Loucy (cell line): ENCODE measurements around the gene RBM10.

Experiments used
- H2AFZ ChIP-seq: fragments of 200-600 bp; sonication (generic); 2 replicates; pipeline ENCODE4 v1.6.0; 2016; ENCODE audit warnings: antibody characterized with exemption, mild to moderate bottlenecking, low read length, moderate library complexity
- H3F3A ChIP-seq: fragments of 200-600 bp; 2 replicates; pipeline ENCODE4 v1.6.0; 2016; ENCODE audit warnings: antibody characterized with exemption, low read depth, mild to moderate bottlenecking
- H3K27me3 ChIP-seq: fragments of 200-600 bp; sonication (generic); 2 replicates; pipeline ENCODE4 v1.6.1; 2014; ENCODE audit warnings: low read length, mild to moderate bottlenecking; ENCODE audit not compliant: insufficient read depth, poor library complexity, severe bottlenecking
- H3K36me3 ChIP-seq: fragments of 200-600 bp; sonication (generic); 2 replicates; pipeline ENCODE4 v1.6.1; 2016; ENCODE audit warnings: low read length; ENCODE audit not compliant: insufficient read depth
- H3K4me1 ChIP-seq: fragments of 200-600 bp; sonication (generic); 2 replicates; pipeline ENCODE4 v1.5.1; 2014; ENCODE audit warnings: low read length, mild to moderate bottlenecking; ENCODE audit not compliant: insufficient read depth, poor library complexity, severe bottlenecking
- H3K4me2 ChIP-seq: fragments of 200-600 bp; sonication (generic); 2 replicates; pipeline ENCODE4 v1.6.0; 2014; ENCODE audit warnings: antibody characterized with exemption, low read length, low read depth, mild to moderate bottlenecking; ENCODE audit not compliant: poor library complexity, severe bottlenecking
- H3K4me3 ChIP-seq: fragments of 200-600 bp; sonication (generic); 2 replicates; pipeline ENCODE4 v1.5.1; 2014; ENCODE audit warnings: low read length, mild to moderate bottlenecking, mixed read lengths; ENCODE audit not compliant: poor library complexity, severe bottlenecking
- H3K79me2 ChIP-seq: fragments of 200-600 bp; sonication (generic); 2 replicates; pipeline ENCODE4 v1.6.1; 2014; ENCODE audit warnings: low read length; ENCODE audit not compliant: insufficient read depth
- H3K9ac ChIP-seq: fragments of 200-600 bp; sonication (generic); 2 replicates; pipeline ENCODE4 v1.6.0; 2014; ENCODE audit warnings: mild to moderate bottlenecking, low read depth, low read length, moderate library complexity; ENCODE audit not compliant: poor library complexity, severe bottlenecking
- H3K9me2 ChIP-seq: fragments of 200-600 bp; sonication (generic); replicated peaks from 2 replicates; pipeline ENCODE4 v1.6.1; 2016; ENCODE audit warnings: low read depth, low read length, mixed read lengths
- H3K9me3 ChIP-seq: fragments of 200-600 bp; sonication (generic); 2 replicates; pipeline ENCODE4 v1.6.1; 2014; ENCODE audit warnings: mild to moderate bottlenecking, antibody characterized with exemption, low read length, low read depth; ENCODE audit not compliant: insufficient read depth
- H4K20me1 ChIP-seq: fragments of 200-600 bp; sonication (generic); 2 replicates; pipeline ENCODE4 v1.6.0; 2014; ENCODE audit warnings: antibody characterized with exemption, low read length, mild to moderate bottlenecking; ENCODE audit not compliant: insufficient read depth, poor library complexity, severe bottlenecking
- CTCF ChIP-seq: fragments of 200-600 bp; sonication (generic); conservative IDR thresholded peaks from 2 replicates; pipeline ENCODE4 v1.5.1; 2014; ENCODE audit warnings: mild to moderate bottlenecking, antibody characterized with exemption, low read length
- EZH2phosphoT487 ChIP-seq: fragments of 200-600 bp; IDR thresholded peaks from 2 replicates; pipeline ENCODE4 v1.6.1; 2018; ENCODE audit warnings: antibody characterized with exemption, mild to moderate bottlenecking, moderate library complexity, borderline replicate concordance

The RBM10 gene

GRCh38 chrX:47190445-47191269 lies 45.6 kb downstream of the RBM10 start:
- Histone ChIP-seq H2AFZ (peak overlapping the region; percentile 76), H4K20me1 (peaks cover 11% of the 10 kb centered on the region), H3K4me1 (peaks cover 3% of the 10 kb centered on the region), H3K9ac (peak overlapping the region; percentile 91), H3K4me2 (peak overlapping the region; percentile 72), H3F3A (no peaks in the 10 kb centered on the region), H3K4me3 (peak overlapping the region; percentile 97), H3K9me2 (no peaks in the 10 kb centered on the region), H3K27me3 (peaks cover 5% of the 10 kb centered on the region), H3K36me3 (peaks cover 13% of the 10 kb centered on the region; the same call in 1 of the 2 replicates), H3K79me2 (peaks cover 34% of the 10 kb centered on the region), H3K9me3 (no peaks in the 10 kb centered on the region)
- no peak for TF ChIP-seq EZH2phosphoT487
- TF ChIP-seq CTCF: no peak

DNA sequence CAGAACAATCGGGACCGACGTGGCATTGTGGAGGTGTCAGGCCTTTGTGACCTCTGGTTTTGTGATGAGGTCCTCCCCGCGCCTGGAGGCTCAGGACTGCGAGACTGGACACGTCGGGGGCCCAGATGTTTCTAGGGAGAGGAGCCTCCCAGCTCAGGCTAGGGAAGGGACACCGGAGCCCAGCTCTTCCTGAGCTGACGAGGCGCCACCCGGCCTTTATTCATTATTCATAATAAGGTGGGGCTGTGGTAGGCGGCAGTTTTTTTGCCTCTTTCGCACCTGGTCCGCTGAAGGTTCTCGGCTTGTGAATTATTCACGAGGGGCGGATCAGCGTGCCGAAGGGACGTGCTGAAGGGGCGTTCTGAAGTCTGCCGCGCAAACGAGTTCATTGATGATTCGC lies 46.3 kb downstream of the RBM10 start:
- no peak for TF ChIP-seq CTCF
- no peak for TF ChIP-seq EZH2phosphoT487
- H3F3A ChIP-seq: no peaks in the 10 kb centered on the region
- H3K4me1 ChIP-seq: peaks cover 9% of the 10 kb centered on the region
- H3K9me3 ChIP-seq: no peaks in the 10 kb centered on the region
- peak overlapping the region; percentile 91 for H3K9ac ChIP-seq
- peaks cover 7% of the 10 kb centered on the region; the same call in 1 of the 2 replicates for H3K36me3 ChIP-seq
- H3K79me2 ChIP-seq: peaks cover 40% of the 10 kb centered on the region
- H3K4me3 ChIP-seq: peak overlapping the region; percentile 97
- peaks cover 17% of the 10 kb centered on the region for H4K20me1 ChIP-seq
- peak overlapping the region; percentile 55 for H2AFZ ChIP-seq
- peaks cover 5% of the 10 kb centered on the region for H3K27me3 ChIP-seq
- H3K9me2 ChIP-seq: no peaks in the 10 kb centered on the region
- peak overlapping the region; percentile 72 for H3K4me2 ChIP-seq

DNA sequence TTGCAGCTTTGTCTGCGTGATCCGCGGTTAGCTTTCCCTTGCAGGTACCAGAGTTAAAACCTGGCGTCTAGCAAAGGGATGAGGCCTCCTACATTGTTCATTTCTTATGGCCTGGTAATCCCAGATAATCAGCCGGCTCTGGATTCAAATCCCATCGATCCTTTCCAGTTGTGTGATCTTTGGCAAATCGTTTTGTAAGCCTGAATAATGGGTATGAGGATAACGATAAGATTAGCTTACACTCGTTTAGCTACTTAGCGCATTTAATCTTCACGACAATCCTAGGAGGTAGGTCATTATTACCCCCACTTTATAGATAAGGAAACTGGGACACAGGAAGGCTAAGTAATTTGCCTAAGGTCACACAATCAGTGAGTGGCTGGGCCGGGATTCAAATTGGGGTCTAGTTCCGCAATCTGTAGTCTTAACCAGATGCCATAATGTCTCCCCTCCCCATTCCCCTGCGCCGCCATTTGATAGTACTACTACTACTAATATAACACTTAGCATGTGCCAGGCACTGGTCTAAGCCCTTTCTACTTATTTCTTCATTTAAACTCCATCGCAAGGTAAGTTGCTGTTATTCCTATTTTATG lies 46.9 kb downstream of the RBM10 start:
- no peaks in the 10 kb centered on the region for H3K9me2 ChIP-seq
- H3K9me3 ChIP-seq: no peaks in the 10 kb centered on the region
- peaks cover under 1% of the 10 kb centered on the region; the same call in 1 of the 2 replicates for H3K36me3 ChIP-seq
- peaks cover 5% of the 10 kb centered on the region for H3K27me3 ChIP-seq
- peaks cover 46% of the 10 kb centered on the region for H3K79me2 ChIP-seq
- H3K9ac ChIP-seq: peak overlapping the region; percentile 91
- peaks cover 23% of the 10 kb centered on the region for H4K20me1 ChIP-seq
- H3K4me3 ChIP-seq: peak overlapping the region; percentile 97
- no peaks in the 10 kb centered on the region for H3F3A ChIP-seq
- peak overlapping the region; percentile 72 for H3K4me2 ChIP-seq
- peak overlapping the region; percentile 55; the same call in 1 of the 2 replicates for H2AFZ ChIP-seq
- TF ChIP-seq CTCF: no peak
- TF ChIP-seq EZH2phosphoT487: no peak
- H3K4me1 ChIP-seq: peaks cover 15% of the 10 kb centered on the region
